GM18868 (cell line): ENCODE results near the gene SPOCK2.
"Not testable (repeated sequence)": the region's sequence is repeated elsewhere in the genome, so short reads cannot be mapped to it uniquely, and the experiment has no call there.

ENCODE experiments used
- ATAC-seq: cut with Tn5 transposase; IDR thresholded peaks from one replicate; pipeline ENCODE4 v1.9.1; 2021; ENCODE audit warnings: mild to moderate bottlenecking, moderate library complexity; ENCODE audit not compliant: unreplicated experiment

The SPOCK2 gene

GRCh38 chr10:72108830-72109635, 20.7 kb upstream of the SPOCK2 start:
- ATAC-seq = no peak

GRCh38 chr10:72108004-72108370, 19.6 kb upstream of the SPOCK2 start:
- not testable (repeated sequence) for ATAC-seq

GRCh38 chr10:72107325-72108003, 19.1 kb upstream of the SPOCK2 start:
- no peak for ATAC-seq

- no peak for ATAC-seq
Observed at GRCh38 chr10:72106896-72107295, 18.5 kb upstream of the SPOCK2 start.

- ATAC-seq = no peak
Observed at GRCh38 chr10:72106154-72106849, 18.0 kb upstream of the SPOCK2 start.

- no peak for ATAC-seq
Observed at GRCh38 chr10:72105710-72106109, 17.4 kb upstream of the SPOCK2 start.

GRCh38 chr10:72105098-72105475, 16.7 kb upstream of the SPOCK2 start:
- ATAC-seq = no peak

GRCh38 chr10:72104472-72105097, 16.2 kb upstream of the SPOCK2 start:
- no peak for ATAC-seq

- ATAC-seq = no peak
Observed at GRCh38 chr10:72099600-72099921, 11.2 kb upstream of the SPOCK2 start.

- ATAC-seq = no peak
Observed at GRCh38 chr10:72098836-72099599, 10.7 kb upstream of the SPOCK2 start.

GRCh38 chr10:72098301-72098835, 10.0 kb upstream of the SPOCK2 start:
- ATAC-seq = no peak

GRCh38 chr10:72097448-72098300, 9.3 kb upstream of the SPOCK2 start:
- ATAC-seq = no peak

GRCh38 chr10:72096115-72097000, 8.0 kb upstream of the SPOCK2 start:
- ATAC-seq = no peak

GRCh38 chr10:72095195-72095594, 6.8 kb upstream of the SPOCK2 start:
- no peak for ATAC-seq

GRCh38 chr10:72094574-72094973, 6.2 kb upstream of the SPOCK2 start:
- ATAC-seq = no peak

GRCh38 chr10:72093450-72093849, 5.1 kb upstream of the SPOCK2 start:
- ATAC-seq = no peak

GRCh38 chr10:72092987-72093386, 4.6 kb upstream of the SPOCK2 start:
- ATAC-seq = no peak

GRCh38 chr10:72092171-72092924, 4.0 kb upstream of the SPOCK2 start:
- no peak for ATAC-seq
